SIG-M5 (cell line): Measurements from ENCODE around the gene TAAR9.

Experiments used
- DNase-seq: peaks from one replicate; lab custom pipeline; 2025; lab: John Stamatoyannopoulos, UW

The TAAR9 gene, protein sequence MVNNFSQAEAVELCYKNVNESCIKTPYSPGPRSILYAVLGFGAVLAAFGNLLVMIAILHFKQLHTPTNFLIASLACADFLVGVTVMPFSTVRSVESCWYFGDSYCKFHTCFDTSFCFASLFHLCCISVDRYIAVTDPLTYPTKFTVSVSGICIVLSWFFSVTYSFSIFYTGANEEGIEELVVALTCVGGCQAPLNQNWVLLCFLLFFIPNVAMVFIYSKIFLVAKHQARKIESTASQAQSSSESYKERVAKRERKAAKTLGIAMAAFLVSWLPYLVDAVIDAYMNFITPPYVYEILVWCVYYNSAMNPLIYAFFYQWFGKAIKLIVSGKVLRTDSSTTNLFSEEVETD

GRCh38 chr6:132537977-132538376 is at the start of gene TAAR9:
Gene TAAR9 (plus strand): TSS chr6:132538277. CDS start chr6:132538290, 13 bp downstream.
- no peak for DNase-seq

DNA sequence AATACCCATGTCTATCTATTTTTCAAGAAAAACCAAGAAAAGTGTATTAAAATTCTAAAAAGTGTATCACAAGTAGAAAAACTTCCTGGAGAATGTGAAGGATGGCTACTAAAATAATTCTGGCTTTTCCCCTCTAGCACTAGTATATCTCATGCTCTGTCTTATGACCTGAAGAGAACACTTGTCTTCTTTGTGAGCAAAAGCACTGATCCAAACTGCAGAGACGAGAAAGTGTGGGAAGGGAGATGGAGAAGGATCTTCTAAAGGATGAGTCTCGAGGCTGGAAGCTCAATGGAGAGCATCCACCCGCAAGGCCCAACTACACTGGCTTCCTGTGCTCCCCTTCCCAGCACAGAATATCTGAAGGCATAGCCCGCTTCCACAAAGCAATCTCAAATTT is 48.7 kb upstream of the TAAR9 start:
- DNase-seq, result no peak

- DNase-seq, result no peak
These were observed 48.1 kb upstream of the TAAR9 start for GRCh38 chr6:132490024-132490423.

DNA sequence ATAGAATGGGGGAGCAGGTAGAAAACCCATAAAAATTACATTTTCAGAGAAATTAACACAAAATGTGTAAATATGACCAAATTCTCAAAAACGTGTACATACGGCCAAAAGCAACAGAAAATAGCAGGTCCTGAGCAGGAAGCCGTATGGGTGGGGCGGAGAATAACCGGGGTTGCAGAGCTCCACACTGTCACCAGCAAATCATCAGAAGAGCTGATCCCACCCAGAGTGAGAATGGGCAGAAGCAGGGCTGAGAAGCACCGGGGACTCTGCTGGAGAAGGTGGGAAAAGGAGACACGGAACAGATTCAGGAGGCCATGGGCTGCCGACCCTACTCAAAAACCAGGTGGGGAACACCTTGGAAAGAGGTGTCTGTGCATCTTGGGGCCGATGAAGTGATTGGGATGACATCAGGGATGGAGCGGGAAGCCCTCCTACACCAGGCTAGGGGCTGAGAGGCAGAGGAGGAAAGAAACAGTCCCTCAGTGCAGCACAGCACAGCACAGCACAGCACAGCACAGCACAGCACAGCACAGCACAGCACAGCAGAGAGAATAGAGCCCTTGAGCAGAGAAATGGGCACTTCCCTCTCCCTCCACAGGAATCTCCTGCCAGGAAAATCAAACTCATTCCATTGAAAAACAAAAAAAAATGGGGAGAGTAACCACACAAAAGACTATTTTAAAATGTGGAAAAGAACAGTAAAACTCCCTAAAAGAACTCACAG is 47.4 kb upstream of the TAAR9 start:
- no peak for DNase-seq

GRCh38 chr6:132491303-132491702 is 46.8 kb upstream of the TAAR9 start:
- DNase-seq, result no peak

DNA sequence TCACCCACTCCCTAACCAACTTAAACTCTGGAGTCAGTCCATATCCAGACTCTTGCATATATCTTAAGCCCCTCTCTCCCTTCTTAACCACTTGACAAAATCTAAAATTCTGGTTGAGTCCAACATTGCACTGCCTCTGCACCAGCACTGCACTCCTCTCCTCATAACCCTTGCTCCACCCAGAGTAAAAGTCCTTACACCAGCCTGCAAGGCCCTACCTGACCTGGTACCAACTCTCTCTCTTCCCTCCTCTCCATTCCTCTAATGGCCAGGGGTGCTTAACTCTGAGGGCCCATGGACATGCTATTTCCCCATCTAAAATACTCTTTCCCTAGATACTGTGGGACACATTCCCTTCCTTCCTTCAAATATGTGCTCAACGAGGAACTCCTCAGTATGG is 46.2 kb upstream of the TAAR9 start:
- DNase-seq, result no peak

- DNase-seq, result no peak
These were observed 43.1 kb upstream of the TAAR9 start for GRCh38 chr6:132494954-132495353.

DNA sequence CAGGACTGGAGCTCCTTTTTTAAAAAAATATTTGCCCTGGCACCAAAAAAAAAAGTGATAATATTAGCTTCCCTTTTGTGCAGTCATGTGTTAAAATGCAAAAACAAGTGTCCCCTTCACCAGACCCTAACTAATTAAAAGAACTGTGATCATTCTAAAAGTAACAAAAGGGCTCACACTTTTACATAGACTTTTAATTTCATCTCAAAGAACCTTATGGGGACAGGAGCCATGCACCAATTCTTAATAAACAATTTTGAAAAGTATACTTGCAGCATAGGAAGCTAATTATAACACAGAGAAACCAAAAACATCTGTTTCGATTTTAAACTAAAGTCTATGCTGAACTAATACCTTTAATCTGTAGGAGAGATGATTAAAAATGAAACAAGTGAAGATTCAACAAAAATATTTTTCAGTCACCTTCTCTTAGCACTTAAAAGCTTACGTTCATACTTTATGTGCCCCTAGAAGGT is 42.4 kb upstream of the TAAR9 start:
- no peak for DNase-seq

DNA sequence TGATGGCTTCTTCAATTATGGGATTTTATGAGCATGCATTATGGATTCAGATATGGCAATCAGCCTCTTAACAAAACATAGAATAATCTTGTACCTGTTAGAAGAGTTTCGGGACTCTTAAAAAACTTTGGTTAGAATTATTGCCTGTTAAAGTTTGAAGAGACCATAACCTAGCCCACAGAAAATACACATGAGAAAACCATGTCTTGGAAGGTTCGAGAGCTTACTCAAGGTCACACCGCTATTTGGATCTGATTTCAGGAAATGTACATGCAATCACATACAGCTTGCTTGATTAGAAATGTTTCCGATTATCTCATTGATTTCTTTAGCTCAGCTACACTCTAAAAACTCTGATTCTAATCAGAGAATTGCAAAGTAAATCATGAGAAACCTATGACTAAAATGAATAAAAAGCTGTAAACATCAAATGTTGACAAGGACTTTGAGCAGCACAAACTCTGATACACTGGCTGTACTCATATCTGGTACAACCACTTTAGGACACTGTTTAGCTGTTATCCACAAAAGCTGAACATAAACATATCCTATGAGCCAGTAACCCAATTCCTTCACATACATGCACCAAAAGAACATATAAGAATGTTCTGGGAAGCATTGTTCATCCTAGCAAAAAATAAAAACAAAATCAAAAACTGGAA is 41.4 kb upstream of the TAAR9 start:
- no peak for DNase-seq

GRCh38 chr6:132498638-132499037 is 39.4 kb upstream of the TAAR9 start:
- DNase-seq, result no peak

DNA sequence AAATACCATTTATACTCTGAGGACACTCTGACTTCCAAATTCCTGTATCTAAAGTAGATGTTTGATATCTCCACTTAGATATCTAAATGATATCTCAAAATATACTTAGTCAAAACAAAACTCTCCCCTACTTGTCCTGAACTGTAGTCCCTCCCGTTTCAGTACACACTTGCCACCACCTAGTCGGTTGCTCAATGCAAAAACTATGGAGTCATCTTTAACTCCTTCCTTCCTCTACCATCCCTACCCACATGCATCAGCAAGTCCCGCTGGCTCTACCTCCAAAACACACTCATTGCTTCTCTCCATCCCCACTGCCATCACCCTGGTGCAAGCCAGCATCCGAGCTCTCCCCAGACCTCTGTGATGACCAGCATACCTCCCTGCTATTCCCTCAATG is 38.3 kb upstream of the TAAR9 start:
- DNase-seq, result no peak

DNA sequence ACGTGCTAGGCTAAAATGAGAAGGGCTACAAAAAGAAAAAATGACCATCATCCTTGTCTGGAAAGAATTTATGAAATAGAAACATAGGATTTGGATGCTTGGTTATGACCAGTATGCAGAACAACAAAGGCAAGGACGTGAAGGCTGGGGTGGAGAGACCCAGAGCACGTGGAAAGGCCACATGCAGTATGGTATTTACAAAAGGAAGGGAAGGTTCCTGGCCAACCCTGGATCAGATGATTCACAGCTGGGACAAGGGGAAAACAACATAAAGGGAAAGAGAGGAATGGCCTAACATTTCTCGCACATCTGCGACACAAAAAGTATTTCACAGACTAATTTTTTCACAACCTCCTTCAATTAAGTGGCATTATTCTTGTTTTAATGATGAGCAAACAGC is 33.3 kb upstream of the TAAR9 start:
- no peak for DNase-seq

GRCh38 chr6:132505158-132505557 is 32.9 kb upstream of the TAAR9 start:
- no peak for DNase-seq

DNA sequence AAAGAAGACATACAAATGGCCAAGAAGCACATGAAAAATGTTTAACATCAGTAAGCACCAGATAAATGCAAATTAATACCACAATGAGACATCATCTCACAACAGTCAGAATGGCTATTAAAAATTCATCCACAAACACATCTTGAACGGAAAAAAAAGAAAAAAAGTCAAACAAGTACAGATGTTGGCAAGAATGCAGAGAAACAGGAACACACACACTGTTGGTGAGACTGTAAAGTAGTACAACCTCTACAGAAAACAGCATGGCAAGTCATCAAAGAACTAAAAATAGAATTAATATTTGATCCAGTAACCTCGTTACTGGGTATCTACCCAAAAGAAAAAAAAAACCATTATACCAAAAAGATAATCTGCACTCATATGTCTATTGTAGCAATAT is 31.6 kb upstream of the TAAR9 start:
- DNase-seq, result no peak

DNA sequence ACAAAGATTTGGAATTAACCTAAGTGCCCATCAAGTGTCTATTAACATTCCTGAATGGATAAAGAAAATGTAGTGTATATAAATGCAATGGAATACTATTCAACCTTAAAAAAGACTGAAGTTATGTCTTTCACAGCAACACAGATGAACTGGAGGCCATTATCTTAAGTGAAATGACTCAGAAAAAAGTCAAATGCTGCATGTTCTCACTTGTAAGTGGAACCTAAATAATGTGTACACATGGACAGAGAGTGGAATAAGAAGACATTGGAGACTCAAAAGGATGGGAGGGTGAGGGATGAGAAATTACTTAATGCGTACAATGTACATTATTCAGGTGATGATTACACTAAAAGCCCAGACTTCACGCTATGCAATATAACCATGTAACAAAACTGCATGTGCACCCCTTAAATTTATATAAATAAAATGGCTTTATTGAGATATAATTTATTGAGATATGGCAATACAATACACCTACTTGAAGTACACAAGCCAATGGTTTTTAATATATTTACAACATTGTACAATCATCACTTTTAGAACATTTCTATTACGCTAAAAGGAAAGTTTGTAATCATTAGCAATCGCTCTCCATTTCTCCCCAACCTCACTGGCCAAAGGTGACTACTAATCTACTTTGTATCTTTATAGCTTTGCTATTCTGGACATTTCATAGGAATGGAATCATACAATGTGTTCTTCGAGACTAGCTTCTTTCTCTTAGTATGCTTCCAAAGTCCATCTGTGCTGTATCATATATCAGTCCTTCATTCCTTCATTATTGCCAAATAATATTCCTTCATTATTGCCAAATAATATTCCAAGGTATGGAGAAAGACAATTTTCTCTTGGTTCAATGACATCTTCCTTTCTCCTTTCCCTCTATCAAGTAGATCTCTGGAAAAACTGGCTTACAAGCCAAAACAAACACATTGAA is 30.9 kb upstream of the TAAR9 start:
- DNase-seq, result no peak

DNA sequence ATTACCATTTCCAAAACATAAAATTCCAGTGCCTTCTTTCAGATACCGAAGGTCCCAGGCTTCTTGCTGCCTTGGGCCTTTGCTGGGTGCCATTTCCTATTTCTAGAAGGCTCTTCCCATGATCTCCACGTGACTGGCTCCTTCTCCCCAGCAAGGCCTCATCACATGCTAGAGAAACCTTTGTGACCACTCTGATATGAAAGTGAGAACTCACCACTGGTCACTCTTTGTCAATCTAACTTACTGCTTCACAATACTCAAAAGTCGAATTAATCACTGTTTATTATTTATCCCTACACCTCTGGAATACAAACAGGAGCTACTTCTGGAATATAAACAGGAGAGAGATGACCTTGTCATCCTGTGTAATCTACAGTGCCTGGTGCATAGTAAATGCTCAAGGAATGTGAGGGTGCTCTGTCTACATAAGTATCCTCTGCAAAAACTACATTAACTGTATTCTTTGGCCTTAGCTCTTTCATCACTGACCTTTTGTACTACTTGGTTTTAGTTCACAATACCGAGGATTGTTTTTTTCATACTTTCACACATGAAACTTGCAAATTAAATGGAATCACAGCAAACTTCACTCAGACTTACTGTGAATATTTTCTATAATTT is 26.8 kb upstream of the TAAR9 start:
- DNase-seq, result no peak

GRCh38 chr6:132511831-132512220 is 26.3 kb upstream of the TAAR9 start:
- no peak for DNase-seq

DNA sequence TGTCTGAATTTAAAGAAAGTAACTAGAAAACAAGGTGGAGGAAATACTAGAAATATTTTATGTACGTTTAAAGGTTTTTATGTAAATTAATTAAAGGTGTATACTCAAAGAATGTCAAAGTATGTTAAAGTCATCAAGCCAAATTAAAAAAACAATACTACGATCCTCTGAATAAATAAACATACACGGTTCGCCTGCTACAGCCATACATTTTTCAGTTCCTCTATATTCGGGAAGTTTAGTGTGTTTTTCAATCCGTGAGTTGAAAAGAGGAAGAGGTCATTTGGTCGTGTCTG is 25.8 kb upstream of the TAAR9 start:
- DNase-seq, result peak; percentile 69

- DNase-seq, result peak; percentile 35
These were observed 25.1 kb upstream of the TAAR9 start, which contains the start of gene STX7 for GRCh38 chr6:132512638-132513632. Gene STX7 (minus strand): TSS chr6:132513116. CDS start chr6:132503530, 9,586 bp downstream.
